GM19240 (cell line): ENCODE results near the gene CAMK2G.

Experiments used
- DNase-seq: peaks from one replicate; pipeline ENCODE4 v3.0.0; 2011; ENCODE audit warnings: low spot score; ENCODE audit not compliant: insufficient read length

CAMK2G gene

DNA sequence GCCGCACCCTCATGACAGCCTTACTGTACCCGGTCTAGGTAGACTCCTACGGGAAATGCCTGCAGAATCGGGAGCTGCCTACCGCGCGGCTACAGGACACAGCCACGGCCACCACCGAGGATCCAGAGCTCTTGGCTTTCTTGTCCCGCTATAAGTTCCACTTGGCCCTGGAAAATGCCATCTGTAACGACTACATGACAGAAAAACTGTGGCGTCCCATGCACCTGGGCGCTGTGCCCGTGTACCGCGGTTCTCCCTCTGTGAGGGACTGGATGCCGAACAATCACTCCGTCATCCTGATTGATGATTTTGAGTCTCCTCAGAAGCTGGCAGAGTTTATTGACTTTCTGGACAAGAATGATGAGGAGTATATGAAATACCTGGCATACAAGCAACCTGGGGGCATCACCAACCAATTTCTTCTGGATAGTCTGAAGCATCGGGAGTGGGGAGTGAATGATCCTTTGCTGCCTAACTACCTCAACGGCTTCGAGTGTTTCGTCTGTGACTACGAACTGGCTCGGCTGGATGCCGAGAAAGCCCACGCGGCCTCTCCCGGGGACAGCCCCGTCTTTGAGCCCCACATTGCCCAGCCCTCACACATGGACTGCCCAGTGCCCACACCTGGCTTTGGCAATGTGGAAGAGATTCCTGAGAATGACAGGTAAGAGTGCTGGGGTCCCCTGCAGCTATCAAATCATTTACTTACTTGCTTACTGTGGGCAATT lies 101.0 kb downstream of the CAMK2G start:
- no peak for DNase-seq

DNA sequence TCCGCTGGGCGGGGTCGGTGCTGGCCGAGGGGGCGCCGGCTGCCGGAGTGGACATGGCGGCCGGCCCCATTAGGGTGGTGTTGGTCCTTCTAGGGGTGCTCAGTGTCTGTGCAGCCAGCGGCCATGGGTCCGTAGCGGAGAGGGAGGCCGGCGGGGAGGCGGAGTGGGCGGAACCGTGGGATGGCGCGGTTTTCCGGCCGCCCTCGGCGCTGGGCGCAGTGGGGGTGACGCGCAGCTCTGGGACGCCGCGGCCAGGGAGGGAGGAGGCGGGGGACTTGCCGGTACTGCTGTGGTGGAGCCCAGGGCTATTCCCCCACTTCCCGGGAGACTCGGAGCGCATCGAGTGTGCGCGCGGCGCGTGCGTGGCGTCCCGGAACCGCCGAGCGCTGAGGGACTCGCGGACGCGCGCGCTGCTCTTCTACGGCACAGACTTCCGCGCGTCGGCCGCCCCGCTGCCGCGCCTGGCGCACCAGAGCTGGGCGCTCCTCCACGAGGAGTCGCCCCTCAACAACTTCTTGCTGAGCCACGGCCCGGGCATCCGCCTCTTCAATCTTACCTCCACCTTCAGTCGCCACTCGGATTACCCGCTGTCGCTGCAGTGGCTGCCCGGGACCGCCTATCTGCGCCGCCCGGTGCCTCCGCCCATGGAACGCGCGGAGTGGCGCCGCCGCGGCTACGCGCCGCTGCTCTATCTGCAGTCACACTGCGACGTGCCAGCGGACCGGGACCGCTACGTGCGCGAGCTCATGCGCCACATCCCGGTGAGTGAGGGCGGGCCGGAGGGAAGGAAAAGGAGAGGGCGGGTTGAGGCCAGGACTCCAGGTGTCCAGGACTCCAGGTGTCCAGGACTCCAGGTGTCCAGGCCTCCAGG lies 101.8 kb downstream of the CAMK2G start:
- DNase-seq: peak; percentile 43

DNA sequence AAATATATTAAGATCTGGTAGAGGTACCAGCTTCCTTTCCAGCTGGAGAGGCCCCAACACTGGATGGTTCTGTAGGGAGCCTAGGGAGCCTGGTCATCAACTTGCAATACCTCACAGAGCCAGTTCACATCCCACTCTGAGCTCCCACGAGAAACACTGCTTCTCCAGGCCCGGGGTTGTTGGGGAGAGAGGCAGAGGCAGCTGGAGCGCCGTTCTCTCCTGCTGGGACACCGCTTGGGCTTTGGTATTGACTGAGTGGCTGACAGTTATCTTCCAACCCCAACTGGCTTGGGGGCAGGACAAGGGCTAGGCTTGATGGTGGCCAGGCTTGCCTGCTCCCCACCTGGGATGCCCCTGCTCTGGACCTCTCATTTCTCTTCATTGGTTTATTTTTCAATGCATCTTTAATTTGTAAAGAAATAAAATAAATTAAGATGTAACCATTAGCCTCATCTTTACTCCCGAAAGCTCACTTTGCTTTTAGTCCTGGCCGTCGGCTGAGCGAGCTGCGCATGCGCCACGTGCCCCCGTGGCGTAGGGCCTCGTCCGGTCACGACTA lies 102.6 kb downstream of the CAMK2G start:
- peak; percentile 65 for DNase-seq

DNA sequence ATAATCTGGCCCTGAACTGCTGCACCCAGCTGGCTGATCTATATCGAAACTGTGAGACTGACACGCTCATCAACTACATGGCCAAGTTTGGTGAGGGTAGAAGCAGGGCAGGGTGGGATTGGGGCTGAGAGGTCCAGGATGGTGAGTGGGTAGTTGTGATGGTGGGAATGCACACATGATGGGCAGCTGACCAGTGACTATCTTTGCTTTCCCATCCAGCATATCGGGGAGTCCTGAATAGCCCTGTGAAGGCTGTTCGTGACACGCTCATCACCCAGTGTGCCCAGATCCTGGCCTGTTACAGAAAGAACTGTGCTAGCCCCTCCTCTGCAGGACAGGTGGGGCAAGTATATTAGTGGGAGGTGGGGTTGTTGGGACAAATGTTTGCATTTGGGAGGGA lies 105.0 kb downstream of the CAMK2G start:
- no peak for DNase-seq

DNA sequence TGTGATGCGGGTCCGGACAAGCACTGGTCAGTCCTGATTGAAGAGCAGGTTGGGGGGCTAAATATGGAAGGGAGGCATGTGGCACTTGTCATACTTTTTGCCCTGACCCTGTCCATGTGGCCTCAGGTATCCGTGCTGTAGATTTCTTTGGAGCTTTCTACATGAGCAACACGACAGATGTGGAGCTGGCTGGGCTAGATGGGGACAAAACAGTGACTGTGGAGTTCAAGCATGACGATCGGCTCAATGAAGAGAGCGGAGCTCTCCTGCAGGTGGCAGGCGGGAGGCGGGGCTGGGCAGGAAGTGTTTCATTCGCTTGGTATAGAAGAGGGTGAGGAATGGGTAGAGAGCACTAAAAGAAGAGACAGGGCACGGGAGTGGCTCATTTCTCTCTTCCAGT lies 105.5 kb downstream of the CAMK2G start:
- no peak for DNase-seq

DNA sequence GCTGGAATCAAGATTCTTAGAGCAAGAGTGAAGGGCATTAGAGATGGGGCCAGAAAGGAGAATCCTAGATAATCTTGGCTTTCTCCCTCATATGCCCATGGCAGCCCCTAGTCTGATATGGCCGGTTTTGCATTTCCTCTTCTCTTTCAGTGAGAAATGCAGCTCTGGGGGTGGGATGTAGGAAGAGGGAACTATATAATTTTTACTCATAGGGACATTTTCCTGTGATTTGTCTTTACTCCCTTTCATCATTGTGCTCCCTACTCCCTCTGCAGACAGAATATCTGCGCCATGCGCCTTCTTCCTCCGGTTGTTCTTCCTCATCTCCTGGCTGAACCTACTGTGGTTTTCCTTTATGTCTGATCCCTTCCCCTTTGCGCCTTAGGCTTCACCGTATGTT lies 109.3 kb downstream of the CAMK2G start:
- no peak for DNase-seq

DNA sequence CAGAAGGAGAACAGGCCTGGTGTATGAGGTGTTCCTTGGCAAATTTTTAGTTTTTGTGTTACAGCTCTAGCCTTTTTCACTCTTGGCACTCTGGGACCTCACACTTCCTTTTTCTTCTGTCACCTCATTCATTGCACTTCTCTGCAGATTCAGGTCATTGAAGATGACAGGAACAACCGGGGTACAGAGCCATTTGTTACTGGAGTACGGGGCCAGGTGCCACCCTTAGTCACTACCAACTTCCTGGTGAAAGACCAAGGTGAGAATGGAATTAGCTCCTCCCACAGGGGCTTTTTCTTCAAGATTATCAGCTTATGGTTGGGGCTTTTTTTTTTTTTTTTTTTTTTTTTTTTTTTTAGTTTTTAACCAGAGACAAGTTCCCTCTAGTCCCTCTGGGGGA lies 111.0 kb downstream of the CAMK2G start:
- no peak for DNase-seq

DNA sequence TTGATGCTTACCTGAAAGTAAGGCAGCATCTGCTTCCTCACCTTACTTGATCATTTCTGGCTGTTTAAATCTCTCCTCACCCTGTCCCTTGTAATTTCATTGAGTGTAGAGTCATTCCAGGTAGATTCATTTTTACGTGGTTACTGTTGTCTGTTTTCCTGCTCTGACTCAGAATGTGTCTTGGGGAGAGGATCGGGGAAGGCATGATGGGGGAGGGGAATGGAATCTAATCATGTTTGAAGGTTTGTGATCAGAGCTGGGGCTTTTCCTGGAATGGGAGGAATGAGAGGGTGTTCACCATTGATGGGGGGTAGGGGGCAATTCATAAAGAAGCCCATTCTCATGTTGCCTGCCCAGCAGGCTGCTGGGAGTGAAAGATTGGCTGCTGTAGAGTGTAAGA lies 111.4 kb downstream of the CAMK2G start:
- DNase-seq: no peak
